ENCODE measurements around the gene RRH.
"Not testable (repeated sequence)": the region's sequence is repeated elsewhere in the genome, so short reads cannot be mapped to it uniquely, and the experiment has no call there.

Gene RRH

GRCh38 chr4:109827672-109828071 lies at the start of gene RRH:
Gene RRH, plus strand, starts transcription at chr4:109827972. Its CDS starts 56 bp downstream, at chr4:109828028.
- FAIRE-seq, result no peak

- not testable (repeated sequence) for FAIRE-seq
Measured at GRCh38 chr4:109782092-109782491, 45.7 kb upstream of the RRH start.

DNA sequence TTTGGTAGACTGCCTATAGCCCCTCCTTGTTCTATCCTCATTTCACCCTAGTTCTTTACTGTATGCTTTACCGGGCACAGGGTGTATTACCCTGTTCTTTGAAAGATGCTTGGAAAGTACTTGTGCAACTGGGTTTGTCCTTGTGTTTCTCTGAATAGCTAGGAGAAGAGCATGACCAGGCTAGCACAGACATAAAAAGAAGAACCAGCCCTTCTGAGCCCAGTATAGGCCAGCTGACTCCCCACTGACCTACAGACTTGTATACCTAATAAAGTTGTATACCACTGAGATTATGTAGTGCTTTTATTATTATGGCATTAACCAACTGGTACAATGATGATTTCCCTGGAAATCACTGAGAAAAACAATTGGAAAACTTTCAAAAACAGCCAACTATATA lies 40.9 kb upstream of the RRH start:
- no peak for FAIRE-seq

DNA sequence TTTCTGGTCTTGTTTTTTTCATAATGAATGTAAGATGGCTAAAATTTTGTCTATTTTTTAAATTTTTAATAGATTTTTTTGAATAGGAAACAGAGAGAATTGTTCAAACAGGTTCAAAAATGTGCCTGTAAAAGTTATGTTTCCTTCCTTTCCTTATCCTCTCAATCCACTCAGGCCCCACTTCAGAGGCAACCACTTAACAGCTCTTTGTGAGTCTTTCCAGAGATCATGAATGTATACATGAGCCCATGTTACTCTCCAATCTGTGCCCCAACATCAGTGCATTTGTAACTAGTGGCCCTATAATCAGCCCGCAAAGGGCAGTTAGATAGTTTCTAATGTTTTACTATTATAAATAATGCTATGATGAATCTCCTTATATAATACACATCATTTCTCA lies 40.0 kb upstream of the RRH start:
- FAIRE-seq, result no peak

GRCh38 chr4:109795059-109795458 lies 32.7 kb upstream of the RRH start:
- FAIRE-seq, result no peak

DNA sequence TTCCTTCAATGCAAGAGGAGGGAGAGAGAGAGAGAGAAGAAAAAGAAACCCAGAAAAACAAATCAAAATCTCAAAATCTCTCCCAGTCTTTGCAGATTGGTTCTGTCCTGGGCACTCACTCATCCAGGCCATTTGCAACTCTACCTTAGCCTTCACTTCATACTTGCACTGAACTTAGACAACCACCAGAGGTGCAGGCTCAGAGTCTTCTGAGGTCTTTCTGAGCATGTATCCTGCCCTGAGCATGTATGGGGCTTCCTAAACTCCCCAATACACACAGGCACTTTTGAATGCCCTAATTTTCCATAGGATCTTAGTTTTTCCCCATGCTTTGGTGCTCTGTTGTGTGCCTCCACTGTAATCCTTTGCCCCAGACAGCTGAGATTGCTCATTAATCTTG lies 28.9 kb upstream of the RRH start:
- FAIRE-seq, result no peak

GRCh38 chr4:109801099-109801789 lies 26.5 kb upstream of the RRH start:
- FAIRE-seq, result no peak

GRCh38 chr4:109801895-109802319 lies 25.9 kb upstream of the RRH start, which contains the start of gene CFI:
Gene CFI, minus strand, starts transcription at chr4:109801999. Its CDS starts 28 bp downstream, at chr4:109801971.
- no peak for FAIRE-seq

DNA sequence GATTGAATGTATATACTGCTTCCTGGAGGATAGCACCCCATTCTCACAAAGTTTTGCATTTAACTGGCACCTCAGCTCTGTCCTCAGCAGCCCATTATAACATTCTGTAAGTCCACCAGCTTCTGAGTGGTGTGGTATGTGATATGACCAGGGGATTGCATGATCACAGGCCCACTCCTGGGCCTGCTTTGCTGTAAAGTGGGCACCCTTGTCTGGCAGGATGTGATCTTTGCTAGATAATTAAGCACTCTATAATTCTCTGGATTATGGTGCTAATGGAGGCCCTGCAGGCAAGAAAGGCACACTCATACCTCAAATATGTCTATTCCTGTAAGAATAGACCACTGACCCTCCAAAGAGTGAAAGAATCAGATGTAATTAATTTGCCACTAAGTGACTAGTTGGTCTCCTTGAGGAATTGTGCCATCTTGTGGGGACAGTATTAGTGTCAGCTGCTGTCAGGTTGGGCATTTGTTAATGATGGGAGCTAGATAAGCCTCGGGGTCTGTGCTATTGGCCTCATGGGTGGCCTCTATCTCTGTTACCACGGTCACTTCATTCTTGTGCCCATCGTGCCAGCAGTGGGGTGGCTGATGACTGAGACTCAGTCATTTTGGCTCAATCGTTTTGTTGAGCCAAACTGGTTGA lies 23.7 kb upstream of the RRH start:
- FAIRE-seq, result no peak

DNA sequence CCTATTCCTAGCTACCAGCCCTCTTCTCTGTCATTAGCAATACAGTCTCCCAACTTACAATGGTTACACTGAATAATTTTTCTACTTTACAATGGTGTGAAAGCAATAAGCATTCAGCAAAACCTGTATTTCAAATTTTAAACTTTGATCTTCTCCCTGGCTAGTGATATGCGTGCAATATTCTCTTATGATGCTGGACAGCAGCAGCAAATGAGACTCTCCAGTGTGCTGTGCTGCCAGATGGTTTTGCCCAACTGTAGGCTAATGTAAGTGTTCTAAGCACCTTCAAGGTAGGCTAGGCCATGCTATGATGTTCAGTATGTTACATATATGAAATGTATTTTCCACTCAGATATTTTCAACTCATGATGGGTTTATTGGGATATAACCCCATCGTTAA lies 18.1 kb upstream of the RRH start:
- no peak for FAIRE-seq

GRCh38 chr4:109810552-109811387 lies 17.0 kb upstream of the RRH start:
- no peak for FAIRE-seq

GRCh38 chr4:109811707-109812106 lies 16.1 kb upstream of the RRH start:
- FAIRE-seq, result no peak

DNA sequence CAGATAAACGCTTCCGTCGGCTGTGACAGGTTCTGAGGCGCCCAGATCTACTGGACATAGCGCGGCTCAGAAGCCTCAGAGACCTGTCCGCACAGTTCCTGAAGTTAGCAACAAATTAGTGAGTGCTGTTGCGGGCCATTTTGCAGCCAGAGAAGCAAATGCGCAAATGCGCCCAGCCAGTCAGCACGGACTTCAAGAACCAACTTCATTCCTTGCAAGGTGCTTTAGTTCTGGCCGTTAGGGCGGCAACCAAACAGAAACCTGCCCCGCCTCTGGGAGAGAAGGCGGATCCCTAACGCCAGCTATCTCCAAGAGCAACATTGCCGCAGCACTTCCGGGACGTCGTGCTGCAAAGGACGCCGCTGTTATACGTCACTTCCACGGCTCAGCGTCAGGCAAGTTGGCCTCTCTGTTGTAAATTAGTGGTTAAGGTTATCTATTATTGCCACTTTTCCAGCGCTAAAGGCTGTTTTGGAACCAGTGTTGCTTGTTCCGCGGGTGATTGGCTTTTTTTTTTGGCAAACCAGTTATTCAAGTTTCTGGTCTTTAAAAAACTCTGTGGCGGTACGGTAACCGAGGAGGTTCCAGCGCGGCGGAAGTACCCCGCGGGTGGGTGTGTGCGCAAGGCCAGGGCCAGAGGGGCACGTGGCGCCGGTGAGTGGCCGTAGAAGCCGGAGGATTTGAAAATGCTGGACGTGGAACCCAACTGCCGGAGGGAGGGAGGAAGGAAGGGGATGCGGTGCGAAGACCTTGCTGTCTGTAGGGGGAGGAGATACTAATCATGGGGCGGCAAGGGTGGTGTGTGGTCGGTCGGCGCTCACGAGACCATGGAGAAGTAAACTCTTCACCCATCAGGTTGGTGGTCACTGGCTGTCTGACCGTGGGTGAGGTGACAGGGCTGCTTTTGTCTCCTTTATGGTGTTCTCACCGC lies 12.4 kb upstream of the RRH start, which contains the start of gene GAR1:
Gene GAR1 (plus strand): TSS at position 612 of the 931 bp plus-strand sequence. CDS start 403 bp downstream, outside the sequence.
- FAIRE-seq, result peak; percentile 97

- no peak for FAIRE-seq
Measured at GRCh38 chr4:109816082-109816442, 11.7 kb upstream of the RRH start.

GRCh38 chr4:109816894-109817293 lies 10.9 kb upstream of the RRH start:
- FAIRE-seq, result no peak

DNA sequence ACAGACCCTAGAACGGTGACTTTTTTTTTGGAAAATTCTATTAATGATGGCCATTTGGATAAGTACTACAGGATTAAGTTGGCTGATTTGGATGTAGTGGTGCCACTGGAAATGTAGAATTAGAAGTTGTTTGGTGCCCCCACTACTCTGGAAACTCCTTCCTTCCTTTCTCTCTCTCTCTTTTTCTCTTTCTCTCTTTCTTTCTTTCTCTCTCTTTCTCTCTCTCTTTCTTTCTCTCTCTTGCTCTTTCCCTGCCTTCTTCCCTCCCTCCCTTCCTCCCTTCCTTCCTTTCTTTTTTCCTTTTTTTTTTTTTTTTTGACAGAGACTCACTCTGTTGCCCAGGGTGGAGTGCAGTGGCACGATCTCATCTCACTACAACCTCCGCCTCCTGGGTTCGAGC lies 9.5 kb upstream of the RRH start:
- FAIRE-seq, result no peak

- no peak for FAIRE-seq
Measured at GRCh38 chr4:109820563-109820962, 7.2 kb upstream of the RRH start.

- no peak for FAIRE-seq
Measured at GRCh38 chr4:109821185-109821584, 6.6 kb upstream of the RRH start.

DNA sequence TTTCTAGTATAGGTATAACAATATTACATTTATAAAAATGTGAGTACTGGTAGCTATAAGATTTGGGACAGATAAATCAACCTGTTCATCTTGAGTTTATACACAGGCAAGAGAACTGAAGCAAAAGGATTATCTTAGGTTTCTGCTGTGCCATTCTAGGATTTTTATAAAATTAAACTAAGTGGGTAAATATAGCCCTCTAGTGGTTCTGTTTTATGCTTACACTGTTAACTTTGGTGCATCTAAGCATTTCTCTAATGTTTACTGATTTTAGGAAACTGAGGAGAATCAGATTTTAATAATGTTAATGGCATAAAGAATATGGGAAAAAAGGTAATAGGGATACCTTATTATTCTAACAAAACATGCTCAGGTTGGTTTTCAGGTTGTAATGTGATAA lies 1.1 kb upstream of the RRH start:
- peak; percentile 93 for FAIRE-seq

- FAIRE-seq, result no peak
Measured at GRCh38 chr4:109833756-109834155, 6.0 kb downstream of the RRH start.

DNA sequence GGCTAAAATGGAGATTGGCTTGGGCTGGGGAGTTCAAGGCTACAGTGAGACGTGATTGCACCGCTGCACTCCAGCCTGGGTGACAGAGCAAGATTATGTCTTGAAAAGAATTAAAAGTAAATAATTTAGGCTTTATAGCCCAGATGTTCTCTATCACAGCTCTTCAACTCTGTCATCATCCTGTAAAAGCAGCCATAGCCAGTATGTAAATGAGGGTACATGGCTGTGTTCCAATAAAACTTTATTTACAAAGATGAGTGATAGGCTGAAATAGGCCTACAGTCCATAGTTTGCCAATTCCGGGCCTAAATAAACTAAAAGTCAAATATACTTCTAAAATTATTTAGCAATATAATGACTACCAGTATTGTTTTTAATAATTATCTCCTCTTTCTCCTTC lies 9.2 kb downstream of the RRH start:
- FAIRE-seq, result no peak

GRCh38 chr4:109846395-109847098 lies 18.8 kb downstream of the RRH start:
- FAIRE-seq, result no peak
